OCI-LY3 (cell line): ENCODE measurements around the gene DLX3.

Experiments
- H2AFZ ChIP-seq: fragments of 200-600, 300-600 bp; shearing (Covaris generic); 2 replicates; pipeline ENCODE4 v1.6.0; 2014; ENCODE audit warnings: antibody characterized with exemption, low read depth, low read length
- H3K27ac ChIP-seq: fragments of 200-600, 300-600 bp; sonication (generic); 2 replicates; pipeline ENCODE4 v1.5.1; 2014; ENCODE audit warnings: mild to moderate bottlenecking, low read length, moderate library complexity, mixed read lengths
- H3K27me3 ChIP-seq: fragments of 200-600, 300-600 bp; sonication (generic); 2 replicates; pipeline ENCODE4 v1.6.1; 2014; ENCODE audit warnings: low read depth, low read length, mixed read lengths
- H3K36me3 ChIP-seq: fragments of 200-600, 300-600 bp; sonication (generic); replicated peaks from 2 replicates; pipeline ENCODE3; 2014; ENCODE audit warnings: low read depth, low read length, mixed read lengths
- H3K4me1 ChIP-seq: fragments of 300-600, 200-600 bp; sonication (generic); 2 replicates; pipeline ENCODE4 v1.6.1; 2014; ENCODE audit warnings: low read length, mixed read lengths
- H3K4me2 ChIP-seq: fragments of 200-600, 300-600 bp; sonication (generic); 2 replicates; pipeline ENCODE4 v1.6.1; 2014; ENCODE audit warnings: low read length, mixed read lengths
- H3K4me3 ChIP-seq: fragments of 300-600, 200-600 bp; sonication (generic); 2 replicates; pipeline ENCODE4 v1.5.1; 2014; ENCODE audit warnings: antibody characterized with exemption, mild to moderate bottlenecking, low read length, moderate library complexity
- H3K79me2 ChIP-seq: fragments of 300-600, 200-600 bp; shearing (Covaris generic); 2 replicates; pipeline ENCODE4 v1.6.1; 2014; ENCODE audit warnings: mild to moderate bottlenecking, low read length, mixed read lengths
- H3K9ac ChIP-seq: fragments of 300-600, 200-600 bp; shearing (Covaris generic); 2 replicates; pipeline ENCODE4 v1.6.0; 2014; ENCODE audit warnings: mild to moderate bottlenecking, low read length, moderate library complexity
- H3K9me3 ChIP-seq: fragments of 200-600, 300-600 bp; shearing (Covaris generic); 2 replicates; pipeline ENCODE4 v1.6.1; 2014; ENCODE audit warnings: low read length, mixed read lengths; ENCODE audit not compliant: insufficient read depth
- H4K20me1 ChIP-seq: fragments of 200-600, 300-600 bp; sonication (generic); 2 replicates; pipeline ENCODE4 v1.6.1; 2016; ENCODE audit warnings: low read length, mixed read lengths; ENCODE audit not compliant: insufficient read depth
- EZH2phosphoT487 ChIP-seq: fragments of 200-600 bp; shearing (Covaris generic); IDR thresholded peaks from 2 replicates; pipeline ENCODE4 v1.6.1; 2018; ENCODE audit warnings: antibody characterized with exemption, mixed run types, low read depth
- TF ChIP-seq, protein P1 (sequence below): fragments of 200-600, 300-600 bp; sonication (generic); IDR thresholded peaks from 2 replicates; pipeline ENCODE4 v1.5.1; 2014; ENCODE audit warnings: antibody characterized with exemption, low read length, low read depth

Gene DLX3

DNA sequence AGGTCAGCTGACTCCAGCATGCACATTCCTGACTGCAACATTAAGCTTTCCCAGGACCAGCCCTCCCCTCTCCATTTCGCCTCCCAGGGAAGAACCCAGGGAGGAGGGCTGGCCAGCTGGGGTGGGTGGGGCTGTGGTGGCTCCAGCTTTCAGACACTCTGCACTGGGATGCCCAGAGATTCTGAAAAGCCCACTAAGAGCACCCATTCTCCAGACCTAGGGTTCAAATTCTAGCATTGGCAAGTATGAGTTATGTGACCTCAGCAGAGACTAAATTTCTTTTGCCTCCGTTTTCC is 7.8 kb downstream of the DLX3 start:
- Histone ChIP-seq H4K20me1 (no peaks in the 10 kb centered on the region), H2AFZ (no peak overlapping the region), H3K4me2 (no peak overlapping the region), H3K27me3 (peaks cover 40% of the 10 kb centered on the region), H3K4me1 (no peaks in the 10 kb centered on the region), H3K36me3 (no peaks in the 10 kb centered on the region), H3K4me3 (no peak overlapping the region), H3K9ac (no peak overlapping the region), H3K9me3 (no peaks in the 10 kb centered on the region), H3K27ac (no peak overlapping the region), H3K79me2 (no peaks in the 10 kb centered on the region)
- TF ChIP-seq EZH2phosphoT487: no peak
- TF ChIP-seq, protein P1, sequence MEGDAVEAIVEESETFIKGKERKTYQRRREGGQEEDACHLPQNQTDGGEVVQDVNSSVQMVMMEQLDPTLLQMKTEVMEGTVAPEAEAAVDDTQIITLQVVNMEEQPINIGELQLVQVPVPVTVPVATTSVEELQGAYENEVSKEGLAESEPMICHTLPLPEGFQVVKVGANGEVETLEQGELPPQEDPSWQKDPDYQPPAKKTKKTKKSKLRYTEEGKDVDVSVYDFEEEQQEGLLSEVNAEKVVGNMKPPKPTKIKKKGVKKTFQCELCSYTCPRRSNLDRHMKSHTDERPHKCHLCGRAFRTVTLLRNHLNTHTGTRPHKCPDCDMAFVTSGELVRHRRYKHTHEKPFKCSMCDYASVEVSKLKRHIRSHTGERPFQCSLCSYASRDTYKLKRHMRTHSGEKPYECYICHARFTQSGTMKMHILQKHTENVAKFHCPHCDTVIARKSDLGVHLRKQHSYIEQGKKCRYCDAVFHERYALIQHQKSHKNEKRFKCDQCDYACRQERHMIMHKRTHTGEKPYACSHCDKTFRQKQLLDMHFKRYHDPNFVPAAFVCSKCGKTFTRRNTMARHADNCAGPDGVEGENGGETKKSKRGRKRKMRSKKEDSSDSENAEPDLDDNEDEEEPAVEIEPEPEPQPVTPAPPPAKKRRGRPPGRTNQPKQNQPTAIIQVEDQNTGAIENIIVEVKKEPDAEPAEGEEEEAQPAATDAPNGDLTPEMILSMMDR: no peak

DNA sequence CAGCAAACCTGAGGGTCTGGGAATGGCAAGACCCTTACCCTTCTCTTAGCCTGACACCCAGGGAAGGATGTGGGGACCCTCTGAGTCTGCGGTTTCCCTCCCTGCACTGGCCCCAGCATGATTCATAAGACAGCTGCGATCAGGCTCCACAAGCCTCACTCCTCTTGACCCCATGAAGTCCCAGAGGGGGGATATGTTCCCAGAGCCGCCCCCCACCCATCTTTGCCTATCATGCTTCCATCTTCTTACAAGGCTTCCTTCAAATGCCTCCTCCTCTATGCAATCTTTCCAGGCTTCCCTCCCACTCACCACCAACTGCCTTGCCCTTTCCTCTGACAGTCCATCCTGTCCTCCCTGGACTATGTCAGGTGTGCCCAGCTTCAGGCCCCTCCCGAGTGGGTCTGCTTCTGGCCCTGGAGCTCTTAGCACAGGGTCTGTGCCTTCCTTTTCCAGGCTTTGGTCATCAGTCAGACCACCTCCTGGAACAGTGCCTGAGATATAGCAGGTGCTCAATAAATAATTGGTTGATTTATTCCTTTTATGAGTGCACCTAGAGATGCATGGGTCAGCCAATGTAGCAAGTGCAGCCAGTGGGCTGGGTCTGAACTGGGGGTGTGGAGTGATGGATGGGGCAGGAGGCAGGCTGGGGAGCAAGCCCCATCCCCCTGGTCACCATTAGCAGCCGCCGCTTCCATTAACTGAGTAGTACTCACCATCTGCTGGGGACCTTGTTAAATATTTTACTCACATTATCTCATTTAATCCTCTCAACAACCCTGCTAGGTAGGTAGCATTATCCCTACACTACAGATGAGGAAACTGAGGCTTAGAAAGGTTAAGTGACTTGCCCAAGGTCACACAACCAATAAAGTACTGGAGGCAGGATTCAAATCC is 8.4 kb downstream of the DLX3 start:
- no peak overlapping the region for H3K27ac ChIP-seq
- no peak for TF ChIP-seq EZH2phosphoT487
- H3K4me1 ChIP-seq: no peaks in the 10 kb centered on the region
- H3K79me2 ChIP-seq: no peaks in the 10 kb centered on the region
- no peak overlapping the region for H3K4me3 ChIP-seq
- peaks cover 40% of the 10 kb centered on the region for H3K27me3 ChIP-seq
- no peaks in the 10 kb centered on the region for H4K20me1 ChIP-seq
- no peak overlapping the region for H2AFZ ChIP-seq
- H3K36me3 ChIP-seq: no peaks in the 10 kb centered on the region
- H3K4me2 ChIP-seq: no peak overlapping the region
- H3K9me3 ChIP-seq: no peaks in the 10 kb centered on the region
- no peak overlapping the region for H3K9ac ChIP-seq

DNA sequence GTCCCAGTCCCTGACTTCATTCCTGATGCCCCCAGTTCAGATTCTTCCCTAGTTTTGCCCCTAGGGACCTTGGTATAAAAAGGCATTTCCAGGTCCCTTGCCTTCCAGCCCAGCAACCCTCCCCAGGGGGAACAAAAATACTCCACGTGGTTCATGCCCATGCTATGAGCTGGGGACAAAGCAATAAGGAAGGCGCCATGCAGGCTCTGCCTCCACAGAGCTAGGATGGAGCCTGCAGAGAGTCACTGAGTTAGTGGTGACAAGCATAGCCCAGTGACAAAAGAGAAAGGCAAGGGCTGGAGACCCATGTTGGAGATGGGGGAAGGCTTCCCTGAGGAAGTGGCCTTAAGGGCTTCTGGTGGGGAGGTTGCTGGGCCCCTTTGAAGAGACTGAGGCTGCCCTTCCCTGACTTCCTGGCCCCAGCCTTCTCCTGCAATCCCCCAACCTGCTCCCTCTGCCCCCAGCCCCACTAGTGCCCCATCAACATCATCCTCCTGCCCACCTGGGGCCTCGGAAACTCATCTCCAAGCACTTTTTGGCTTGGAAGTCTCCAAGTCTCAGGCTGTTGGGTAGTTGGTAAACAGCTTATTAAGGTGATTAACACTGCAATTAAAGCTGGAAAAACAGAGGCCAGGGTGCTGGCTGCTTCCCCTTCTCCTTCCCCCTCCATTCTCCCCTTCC is 9.6 kb downstream of the DLX3 start:
- H3K9ac ChIP-seq: no peak overlapping the region
- H2AFZ ChIP-seq: no peak overlapping the region
- no peaks in the 10 kb centered on the region for H3K4me1 ChIP-seq
- no peaks in the 10 kb centered on the region for H3K79me2 ChIP-seq
- no peak overlapping the region for H3K27ac ChIP-seq
- H3K36me3 ChIP-seq: no peaks in the 10 kb centered on the region
- no peak overlapping the region for H3K4me2 ChIP-seq
- H3K4me3 ChIP-seq: no peak overlapping the region
- H4K20me1 ChIP-seq: no peaks in the 10 kb centered on the region
- H3K9me3 ChIP-seq: no peaks in the 10 kb centered on the region
- TF ChIP-seq EZH2phosphoT487: no peak
- TF ChIP-seq, protein P1: no peak
- peaks cover 37% of the 10 kb centered on the region for H3K27me3 ChIP-seq

DNA sequence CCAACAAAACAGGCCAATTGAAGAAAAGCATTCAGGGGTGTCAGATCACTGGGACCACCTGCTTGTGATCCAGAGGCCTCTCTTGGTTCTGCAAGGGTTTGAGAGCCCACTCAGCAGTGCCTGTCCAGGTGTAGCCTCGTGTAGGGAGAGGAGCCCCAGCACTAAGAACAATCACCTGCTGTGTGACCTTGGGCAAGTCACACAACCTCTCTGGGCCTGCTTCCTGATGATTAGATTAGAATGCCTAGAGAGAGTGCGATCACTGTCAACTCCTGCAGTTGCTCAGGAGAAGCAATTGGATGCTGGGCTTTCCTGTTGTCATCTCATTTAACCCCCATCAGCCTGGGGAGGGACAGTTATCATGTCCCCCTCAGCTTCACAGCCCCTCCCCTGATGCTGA is 10.2 kb downstream of the DLX3 start:
- Histone ChIP-seq H3K4me2 (no peak overlapping the region), H3K4me1 (no peaks in the 10 kb centered on the region), H3K9ac (no peak overlapping the region), H3K4me3 (no peak overlapping the region), H3K9me3 (no peaks in the 10 kb centered on the region), H2AFZ (no peak overlapping the region), H3K79me2 (no peaks in the 10 kb centered on the region), H3K27ac (no peak overlapping the region), H3K36me3 (no peaks in the 10 kb centered on the region), H4K20me1 (no peaks in the 10 kb centered on the region), H3K27me3 (peaks cover 37% of the 10 kb centered on the region)
- TF ChIP-seq EZH2phosphoT487: no peak
- TF ChIP-seq, protein P1: no peak
